Right lobe of liver (tissue), 4 donors: ENCODE measurements around the gene LPIN1.

Experiments used
- POLR2A ChIP-seq: fragments of 450-650 bp; IDR thresholded peaks from one replicate; pipeline ENCODE4 v1.6.1; 2017; ENCODE audit warnings: antibody characterized with exemption, mild to moderate bottlenecking
- TF ChIP-seq, protein P1 (sequence below), 4 donors: fragments of 200-600 bp in 3 of 4; fragments of 450-650 bp in 1 of 4; IDR thresholded peaks; one replicate each; pipeline versions ENCODE4 v1.5.1 to v1.8.0; 2016 to 2022; ENCODE audit warnings: antibody characterized with exemption in 4 of 4, mild to moderate bottlenecking in 2 of 4
- donor health status: DM: no; HTN: no; CAD: no.
- donor health status: DM: no; HTN: no; CAD: no.
- donor health status: DM: no; HTN: yes; CAD: no.

DNA sequence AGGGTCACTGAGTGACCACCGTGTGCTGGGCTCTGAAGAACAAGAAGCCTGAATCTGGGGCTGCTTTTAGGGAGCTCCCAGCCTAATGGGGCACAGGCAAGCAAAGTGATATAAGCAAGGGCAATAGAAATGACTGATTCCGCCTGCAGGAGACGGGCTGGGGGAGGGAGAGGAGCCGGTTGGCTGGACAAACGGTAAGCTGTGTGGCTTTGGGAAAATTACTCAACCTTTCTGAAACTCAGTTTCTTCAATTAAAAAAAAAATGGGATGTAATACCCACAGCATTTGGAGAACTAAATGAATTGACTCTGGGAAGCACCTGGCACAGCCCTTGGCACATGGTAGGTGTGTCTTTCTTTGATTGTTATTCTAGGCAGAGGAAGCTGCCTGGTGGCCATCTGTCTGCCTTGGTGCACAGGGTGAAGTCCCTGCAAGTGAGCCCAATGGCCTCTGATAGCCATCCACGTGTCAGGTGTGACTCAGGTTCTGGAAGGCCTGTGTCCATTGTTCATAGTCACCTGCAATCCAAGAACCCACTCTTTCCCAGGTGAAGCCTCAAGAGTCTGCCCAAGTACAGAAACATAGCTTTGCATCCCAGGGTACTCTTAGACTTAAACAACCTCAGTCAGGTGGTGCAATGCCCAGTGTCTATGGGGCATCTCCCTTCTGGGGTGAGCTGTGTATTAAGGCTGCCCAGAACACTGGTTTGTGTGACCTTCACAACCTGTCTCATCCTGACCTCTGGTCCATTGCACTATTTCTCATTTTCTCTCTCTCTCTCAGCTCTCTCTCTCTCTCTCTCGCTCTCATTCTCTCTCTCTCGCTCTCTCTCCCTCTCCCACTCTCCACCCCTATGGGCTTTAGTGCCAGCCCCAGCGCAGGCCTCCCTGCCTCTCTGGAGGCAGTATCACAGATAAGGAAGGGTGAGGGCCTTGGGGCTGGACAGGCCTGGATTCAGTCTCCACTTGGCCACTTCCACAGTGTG is 46.5 kb upstream of the LPIN1 start:
- TF ChIP-seq, protein P1, sequence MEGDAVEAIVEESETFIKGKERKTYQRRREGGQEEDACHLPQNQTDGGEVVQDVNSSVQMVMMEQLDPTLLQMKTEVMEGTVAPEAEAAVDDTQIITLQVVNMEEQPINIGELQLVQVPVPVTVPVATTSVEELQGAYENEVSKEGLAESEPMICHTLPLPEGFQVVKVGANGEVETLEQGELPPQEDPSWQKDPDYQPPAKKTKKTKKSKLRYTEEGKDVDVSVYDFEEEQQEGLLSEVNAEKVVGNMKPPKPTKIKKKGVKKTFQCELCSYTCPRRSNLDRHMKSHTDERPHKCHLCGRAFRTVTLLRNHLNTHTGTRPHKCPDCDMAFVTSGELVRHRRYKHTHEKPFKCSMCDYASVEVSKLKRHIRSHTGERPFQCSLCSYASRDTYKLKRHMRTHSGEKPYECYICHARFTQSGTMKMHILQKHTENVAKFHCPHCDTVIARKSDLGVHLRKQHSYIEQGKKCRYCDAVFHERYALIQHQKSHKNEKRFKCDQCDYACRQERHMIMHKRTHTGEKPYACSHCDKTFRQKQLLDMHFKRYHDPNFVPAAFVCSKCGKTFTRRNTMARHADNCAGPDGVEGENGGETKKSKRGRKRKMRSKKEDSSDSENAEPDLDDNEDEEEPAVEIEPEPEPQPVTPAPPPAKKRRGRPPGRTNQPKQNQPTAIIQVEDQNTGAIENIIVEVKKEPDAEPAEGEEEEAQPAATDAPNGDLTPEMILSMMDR (IDR thresholded peaks at IDR 0.05), result no peak
- no peak for TF ChIP-seq POLR2A
